Neural crest cell (in vitro differentiated cells): ENCODE data around the gene TCTN1. TPM values are rescaled to one million over a fixed set of nuclear protein-coding genes. Genes with fewer than 3 reads are reported as not detected.

Experiments used
- DNase-seq: peaks from one replicate; pipeline ENCODE4 v3.0.0; 2021; ENCODE audit warnings: low read depth, mixed read lengths, low spot score
- H3K27ac Mint-ChIP-seq: one replicate; pipeline ENCODE4 v1.8.0; 2021; ENCODE audit warnings: mild to moderate bottlenecking, mixed read lengths; ENCODE audit not compliant: unreplicated experiment
- H3K27me3 Mint-ChIP-seq: 2 replicates; pipeline ENCODE4 v1.8.0; 2021; ENCODE audit warnings: low read depth, mild to moderate bottlenecking, mixed read lengths
- H3K36me3 Mint-ChIP-seq: 2 replicates; pipeline ENCODE4 v1.8.0; 2021; ENCODE audit warnings: low read depth, mild to moderate bottlenecking, mixed read lengths
- H3K4me1 Mint-ChIP-seq: 2 replicates; pipeline ENCODE4 v1.8.0; 2021; ENCODE audit warnings: mixed read lengths
- H3K4me3 Mint-ChIP-seq: one replicate; pipeline ENCODE4 v1.8.0; 2021; ENCODE audit warnings: mild to moderate bottlenecking, mixed read lengths
- H3K9me3 Mint-ChIP-seq: 2 replicates; pipeline ENCODE4 v1.8.0; 2021; ENCODE audit warnings: mixed read lengths
- total RNA-seq: library from RNA; stranded (reverse); gene quantifications from 2 replicates; pipeline ENCODE4 v1.2.1, GENCODE V29; 2021
- TF ChIP-seq, protein P1 (sequence below): fragments of 200-600 bp; sonication (generic); conservative IDR thresholded peaks from 2 replicates; pipeline ENCODE4 v1.5.0; 2021; ENCODE audit warnings: antibody characterized with exemption, mild to moderate bottlenecking

Gene TCTN1
- total RNA-seq, 1 donor from 2014 or later: 58.1 TPM

DNA sequence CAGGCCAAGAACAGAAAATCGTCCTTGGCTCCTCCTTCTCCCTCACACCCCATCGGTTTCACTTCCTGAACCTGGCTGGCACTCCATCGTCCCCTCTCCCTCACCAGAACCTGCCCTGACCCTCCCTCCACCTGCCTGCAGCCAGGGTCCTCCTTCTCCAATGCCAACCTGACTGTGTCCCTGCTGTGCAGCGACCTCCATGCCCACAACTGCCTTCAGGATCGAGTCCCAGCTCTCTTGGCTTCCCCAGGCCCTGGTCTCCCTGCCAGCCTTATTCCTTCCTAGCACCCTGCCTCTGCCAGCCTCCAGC lies 55.2 kb downstream of the TCTN1 start:
- H3K27me3 Mint-ChIP-seq: no peaks in the 10 kb centered on the region
- H3K4me1 Mint-ChIP-seq: no peaks in the 10 kb centered on the region
- TF ChIP-seq, protein P1, sequence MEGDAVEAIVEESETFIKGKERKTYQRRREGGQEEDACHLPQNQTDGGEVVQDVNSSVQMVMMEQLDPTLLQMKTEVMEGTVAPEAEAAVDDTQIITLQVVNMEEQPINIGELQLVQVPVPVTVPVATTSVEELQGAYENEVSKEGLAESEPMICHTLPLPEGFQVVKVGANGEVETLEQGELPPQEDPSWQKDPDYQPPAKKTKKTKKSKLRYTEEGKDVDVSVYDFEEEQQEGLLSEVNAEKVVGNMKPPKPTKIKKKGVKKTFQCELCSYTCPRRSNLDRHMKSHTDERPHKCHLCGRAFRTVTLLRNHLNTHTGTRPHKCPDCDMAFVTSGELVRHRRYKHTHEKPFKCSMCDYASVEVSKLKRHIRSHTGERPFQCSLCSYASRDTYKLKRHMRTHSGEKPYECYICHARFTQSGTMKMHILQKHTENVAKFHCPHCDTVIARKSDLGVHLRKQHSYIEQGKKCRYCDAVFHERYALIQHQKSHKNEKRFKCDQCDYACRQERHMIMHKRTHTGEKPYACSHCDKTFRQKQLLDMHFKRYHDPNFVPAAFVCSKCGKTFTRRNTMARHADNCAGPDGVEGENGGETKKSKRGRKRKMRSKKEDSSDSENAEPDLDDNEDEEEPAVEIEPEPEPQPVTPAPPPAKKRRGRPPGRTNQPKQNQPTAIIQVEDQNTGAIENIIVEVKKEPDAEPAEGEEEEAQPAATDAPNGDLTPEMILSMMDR: no peak
- H3K9me3 Mint-ChIP-seq: peaks cover 8% of the 10 kb centered on the region
- peak overlapping the region; percentile 41 for H3K27ac Mint-ChIP-seq
- peaks cover 12% of the 10 kb centered on the region for H3K36me3 Mint-ChIP-seq
- no peak for DNase-seq
- H3K4me3 Mint-ChIP-seq: no peak overlapping the region

DNA sequence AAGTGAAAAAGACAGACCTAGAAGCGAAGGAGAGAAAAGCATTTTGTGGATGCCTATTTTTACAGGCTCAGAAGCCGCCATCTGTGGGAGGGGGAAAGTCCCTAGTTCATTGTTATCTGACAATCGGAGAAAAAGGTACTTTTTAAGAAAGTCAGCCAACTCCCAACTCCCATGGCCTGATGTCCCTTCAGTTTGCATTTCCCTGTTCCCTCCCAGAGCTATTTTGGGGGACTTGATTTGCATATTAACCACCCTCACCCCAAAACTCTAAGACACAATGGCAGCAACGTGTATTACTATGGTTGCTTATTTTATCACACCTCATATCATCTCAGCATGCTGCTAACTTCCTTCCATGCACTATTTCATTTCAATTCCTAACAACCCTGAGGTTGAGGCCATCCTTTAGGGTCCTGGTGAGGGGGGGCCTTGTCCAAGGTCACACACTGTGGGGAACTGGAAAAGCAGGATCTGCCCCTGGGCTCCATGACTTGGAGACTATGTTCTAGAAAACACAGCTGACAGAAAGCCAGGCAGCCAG lies 56.3 kb downstream of the TCTN1 start:
- H3K27ac Mint-ChIP-seq: no peak overlapping the region
- no peak for DNase-seq
- H3K9me3 Mint-ChIP-seq: no peaks in the 10 kb centered on the region
- no peak overlapping the region for H3K4me3 Mint-ChIP-seq
- H3K27me3 Mint-ChIP-seq: no peaks in the 10 kb centered on the region
- no peaks in the 10 kb centered on the region for H3K4me1 Mint-ChIP-seq
- H3K36me3 Mint-ChIP-seq: peaks cover 10% of the 10 kb centered on the region
- TF ChIP-seq, protein P1: no peak

DNA sequence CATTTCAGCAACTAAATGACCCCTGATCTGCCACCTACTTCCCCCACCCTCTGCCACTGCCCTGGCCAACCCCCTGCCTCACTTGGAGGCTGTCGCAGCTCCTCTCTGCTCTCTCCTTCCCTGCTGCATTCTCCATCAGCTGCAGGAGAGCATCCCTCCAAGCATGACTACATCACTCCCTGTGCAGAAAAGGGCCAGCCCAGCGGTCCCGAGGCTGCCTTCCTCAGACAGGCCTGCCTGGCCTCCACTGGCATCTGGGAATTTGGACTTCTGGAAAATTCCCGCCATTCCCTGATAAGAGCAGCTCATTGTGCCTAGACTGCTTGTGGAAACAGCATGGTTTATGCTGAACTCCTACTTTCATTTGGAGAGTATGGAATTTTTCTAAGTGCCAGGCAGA lies 62.2 kb downstream of the TCTN1 start:
- no peak overlapping the region for H3K4me3 Mint-ChIP-seq
- DNase-seq: no peak
- H3K27me3 Mint-ChIP-seq: no peaks in the 10 kb centered on the region
- H3K27ac Mint-ChIP-seq: no peak overlapping the region
- TF ChIP-seq, protein P1: no peak
- H3K4me1 Mint-ChIP-seq: no peaks in the 10 kb centered on the region
- peaks cover 6% of the 10 kb centered on the region for H3K36me3 Mint-ChIP-seq
- H3K9me3 Mint-ChIP-seq: no peaks in the 10 kb centered on the region

DNA sequence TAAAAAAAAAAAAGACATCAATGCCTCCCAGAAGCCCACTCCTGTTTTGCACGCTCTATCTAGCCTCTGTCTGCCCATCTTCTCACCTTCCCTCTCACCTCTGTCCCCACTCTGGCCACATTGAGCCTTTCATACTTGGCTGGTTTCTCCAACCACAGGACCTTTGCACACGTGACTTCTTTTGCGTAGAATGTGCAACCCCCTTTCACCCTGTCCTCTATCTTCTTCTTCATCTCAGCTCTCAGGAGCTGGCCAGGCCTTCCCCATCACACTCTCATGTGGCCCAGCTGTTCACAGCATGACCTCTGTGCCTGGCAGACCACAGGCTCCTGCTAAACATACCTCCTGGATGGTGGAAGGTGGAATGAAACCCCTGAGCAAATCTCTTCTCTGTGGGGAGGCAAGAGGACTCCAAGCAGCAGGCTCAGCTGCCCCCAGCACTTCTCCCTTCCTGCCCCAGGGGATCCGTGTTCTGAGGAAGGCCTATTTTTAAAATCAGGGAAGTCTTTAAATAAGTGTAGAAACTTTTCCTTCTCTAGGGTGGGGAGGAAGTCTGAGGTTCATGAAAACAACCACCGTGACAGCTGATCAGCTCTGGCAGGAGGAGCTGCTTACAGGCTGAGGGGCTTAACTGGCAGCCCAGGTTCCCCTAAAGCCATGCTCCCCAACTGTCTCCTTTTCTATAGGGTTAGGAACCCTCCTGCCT lies 63.4 kb downstream of the TCTN1 start:
- Mint-ChIP-seq H3K36me3 (peaks cover 6% of the 10 kb centered on the region), H3K4me3 (no peak overlapping the region)
- DNase-seq: no peak

DNA sequence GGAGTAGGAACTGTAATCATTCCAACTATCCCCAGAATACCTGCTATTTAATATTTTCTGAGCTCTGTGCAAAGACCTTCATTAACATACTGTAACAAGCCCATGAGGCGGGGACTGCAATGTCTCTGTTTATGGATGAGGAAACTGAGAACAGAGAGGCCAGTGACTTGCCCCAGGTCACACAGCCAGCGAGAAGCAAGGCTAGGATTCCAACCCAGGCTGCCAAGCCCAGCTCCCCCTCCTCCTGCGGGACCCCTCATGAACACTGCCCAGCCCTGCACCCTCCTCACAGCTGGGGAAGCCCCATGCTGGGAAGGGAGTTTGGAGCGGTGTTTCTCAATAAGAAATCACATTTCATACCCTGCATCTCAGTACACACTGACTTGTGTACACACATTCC lies 64.1 kb downstream of the TCTN1 start:
- no peaks in the 10 kb centered on the region for H3K27me3 Mint-ChIP-seq
- H3K36me3 Mint-ChIP-seq: peaks cover 6% of the 10 kb centered on the region
- TF ChIP-seq, protein P1: no peak
- no peaks in the 10 kb centered on the region for H3K9me3 Mint-ChIP-seq
- no peak for DNase-seq
- H3K4me1 Mint-ChIP-seq: no peaks in the 10 kb centered on the region
- H3K4me3 Mint-ChIP-seq: no peak overlapping the region
- H3K27ac Mint-ChIP-seq: no peak overlapping the region

More for the DNA sequence above, 63.4 kb downstream of the TCTN1 start:
- Mint-ChIP-seq H3K27me3 (no peaks in the 10 kb centered on the region), H3K4me1 (no peaks in the 10 kb centered on the region), H3K27ac (no peak overlapping the region), H3K9me3 (no peaks in the 10 kb centered on the region)
- TF ChIP-seq, protein P1: no peak
